ENCODE measurements around the gene MRPS17.
A peak's percentile ranks its signal among the peaks of the same experiment; 100 is the strongest.
"Not testable (repeated sequence)": the region's sequence is repeated elsewhere in the genome, so short reads cannot be mapped to it uniquely, and the experiment has no call there.

Gene MRPS17

GRCh38 chr7:55951637-55952351 lies at the start of gene MRPS17:
Gene MRPS17 (plus strand): TSS chr7:55951877. CDS start chr7:55953196, 1,319 bp downstream.
- DNase-seq (ENCODE audit: low spot score), result peak; percentile 99

- DNase-seq (ENCODE audit: low spot score), result no peak
Measured at GRCh38 chr7:55903985-55904759, 47.5 kb upstream of the MRPS17 start.

- no peak for DNase-seq (ENCODE audit: low spot score)
Measured at GRCh38 chr7:55912748-55913158, 38.9 kb upstream of the MRPS17 start.

- no peak for DNase-seq (ENCODE audit: low spot score)
Measured at GRCh38 chr7:55917771-55918170, 33.9 kb upstream of the MRPS17 start.

GRCh38 chr7:55928006-55928767 lies 23.5 kb upstream of the MRPS17 start:
- no peak for DNase-seq (ENCODE audit: low spot score)

- DNase-seq (ENCODE audit: low spot score), result peak; percentile 21
Measured at GRCh38 chr7:55931421-55932151, 20.1 kb upstream of the MRPS17 start.

GRCh38 chr7:55939514-55940123 lies 12.1 kb upstream of the MRPS17 start:
- no peak for DNase-seq (ENCODE audit: low spot score)

- DNase-seq (ENCODE audit: low spot score), result no peak
Measured at GRCh38 chr7:55946545-55946944, 5.1 kb upstream of the MRPS17 start.

- DNase-seq (ENCODE audit: low spot score), result not testable (repeated sequence)
Measured at GRCh38 chr7:55952352-55952671, 635 bp downstream of the MRPS17 start.

- no peak for DNase-seq (ENCODE audit: low spot score)
Measured at GRCh38 chr7:55953707-55954475, 2.2 kb downstream of the MRPS17 start.

- DNase-seq (ENCODE audit: low spot score), result no peak
Measured at GRCh38 chr7:55957190-55957589, 5.5 kb downstream of the MRPS17 start.

- no peak for DNase-seq (ENCODE audit: low spot score)
Measured at GRCh38 chr7:55962014-55962413, 10.3 kb downstream of the MRPS17 start.

- no peak for DNase-seq (ENCODE audit: low spot score)
Measured at GRCh38 chr7:55963584-55964168, 12.0 kb downstream of the MRPS17 start.

- peak; percentile 93 for DNase-seq (ENCODE audit: low spot score)
Measured at GRCh38 chr7:55964261-55965099, 12.8 kb downstream of the MRPS17 start, which contains the start of gene NIPSNAP2. Gene NIPSNAP2 (plus strand): TSS chr7:55964585. CDS start chr7:55964610, 25 bp downstream.

GRCh38 chr7:55965100-55965470 lies 13.4 kb downstream of the MRPS17 start:
- DNase-seq (ENCODE audit: low spot score), result no peak

- DNase-seq (ENCODE audit: low spot score), result no peak
Measured at GRCh38 chr7:55965805-55966421, 14.2 kb downstream of the MRPS17 start.

GRCh38 chr7:55966851-55967250 lies 15.2 kb downstream of the MRPS17 start:
- DNase-seq (ENCODE audit: low spot score), result no peak

GRCh38 chr7:55969391-55969790 lies 17.7 kb downstream of the MRPS17 start:
- no peak for DNase-seq (ENCODE audit: low spot score)

- no peak for DNase-seq (ENCODE audit: low spot score)
Measured at GRCh38 chr7:55970561-55970960, 18.9 kb downstream of the MRPS17 start.

All from HuH-7 (cell line).